DND-41 (cell line): ENCODE results near the gene ATP5MG.

ENCODE experiments used
- EZH2 ChIP-seq: IDR thresholded peaks from 3 replicates; pipeline ENCODE4 v1.6.1; 2012; ENCODE audit warnings: borderline replicate concordance, low read depth, mild to moderate bottlenecking, moderate library complexity, low read length, inconsistent platforms; ENCODE audit not compliant: severe bottlenecking
- TF ChIP-seq, protein P1 (sequence below): IDR thresholded peaks from 2 replicates; pipeline ENCODE4 v1.5.1; 2012; ENCODE audit warnings: borderline replicate concordance, low read length, moderate library complexity, mild to moderate bottlenecking; ENCODE audit not compliant: poor library complexity, severe bottlenecking; ENCODE audit errors: extremely low read depth

DNA sequence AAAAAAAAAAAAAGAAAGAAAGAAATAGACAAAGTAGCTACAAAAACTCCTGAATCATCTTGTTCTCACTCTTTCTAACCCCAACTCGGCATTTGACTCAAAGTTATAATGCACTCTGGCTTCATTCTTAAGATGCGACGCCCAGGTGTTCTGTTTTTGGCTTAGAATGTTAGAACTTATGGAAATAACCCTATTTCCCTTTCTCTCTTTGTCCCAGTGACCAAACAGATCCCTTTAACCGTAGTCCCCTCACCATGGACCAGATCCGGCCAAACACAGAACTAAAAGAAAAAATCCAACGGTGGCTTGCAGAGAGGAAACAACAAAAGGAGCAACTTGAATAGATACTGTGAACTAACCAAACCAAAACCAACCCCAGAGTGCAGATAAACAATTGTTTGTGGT is 5.3 kb upstream of the ATP5MG start:
- TF ChIP-seq, protein P1, sequence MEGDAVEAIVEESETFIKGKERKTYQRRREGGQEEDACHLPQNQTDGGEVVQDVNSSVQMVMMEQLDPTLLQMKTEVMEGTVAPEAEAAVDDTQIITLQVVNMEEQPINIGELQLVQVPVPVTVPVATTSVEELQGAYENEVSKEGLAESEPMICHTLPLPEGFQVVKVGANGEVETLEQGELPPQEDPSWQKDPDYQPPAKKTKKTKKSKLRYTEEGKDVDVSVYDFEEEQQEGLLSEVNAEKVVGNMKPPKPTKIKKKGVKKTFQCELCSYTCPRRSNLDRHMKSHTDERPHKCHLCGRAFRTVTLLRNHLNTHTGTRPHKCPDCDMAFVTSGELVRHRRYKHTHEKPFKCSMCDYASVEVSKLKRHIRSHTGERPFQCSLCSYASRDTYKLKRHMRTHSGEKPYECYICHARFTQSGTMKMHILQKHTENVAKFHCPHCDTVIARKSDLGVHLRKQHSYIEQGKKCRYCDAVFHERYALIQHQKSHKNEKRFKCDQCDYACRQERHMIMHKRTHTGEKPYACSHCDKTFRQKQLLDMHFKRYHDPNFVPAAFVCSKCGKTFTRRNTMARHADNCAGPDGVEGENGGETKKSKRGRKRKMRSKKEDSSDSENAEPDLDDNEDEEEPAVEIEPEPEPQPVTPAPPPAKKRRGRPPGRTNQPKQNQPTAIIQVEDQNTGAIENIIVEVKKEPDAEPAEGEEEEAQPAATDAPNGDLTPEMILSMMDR, result no peak
- TF ChIP-seq EZH2, result no peak
